ENCODE data around the gene CMTR2.
"Not testable (repeated sequence)": the region's sequence is repeated elsewhere in the genome, so short reads cannot be mapped to it uniquely, and the experiment has no call there.

CMTR2 gene

GRCh38 chr16:71288890-71289731 is at the start of gene CMTR2:
Gene CMTR2 (minus strand): TSS chr16:71289402. CDS start chr16:71285920, 3,482 bp downstream.
- DNase-seq = peak; percentile 92 to 95

GRCh38 chr16:71338632-71339031 is 49.4 kb upstream of the CMTR2 start:
- no peak for DNase-seq

GRCh38 chr16:71338193-71338592 is 49.0 kb upstream of the CMTR2 start:
- no peak for DNase-seq

- DNase-seq = no peak
These were observed 48.4 kb upstream of the CMTR2 start for GRCh38 chr16:71337631-71338030.

GRCh38 chr16:71328151-71328550 is 38.9 kb upstream of the CMTR2 start:
- no peak for DNase-seq

GRCh38 chr16:71327720-71328119 is 38.5 kb upstream of the CMTR2 start:
- DNase-seq = no peak

- DNase-seq = no peak
These were observed 30.8 kb upstream of the CMTR2 start for GRCh38 chr16:71319999-71320398.

GRCh38 chr16:71315269-71315668 is 26.1 kb upstream of the CMTR2 start:
- no peak for DNase-seq

- not testable (repeated sequence) for DNase-seq
These were observed 24.4 kb upstream of the CMTR2 start for GRCh38 chr16:71313591-71313990.

- peak; percentile 24 to 29 for DNase-seq
These were observed 22.5 kb upstream of the CMTR2 start for GRCh38 chr16:71311553-71312158.

- DNase-seq = no peak
These were observed 14.7 kb upstream of the CMTR2 start for GRCh38 chr16:71303938-71304337.

GRCh38 chr16:71297341-71297634 is 8.1 kb upstream of the CMTR2 start:
- no peak for DNase-seq

GRCh38 chr16:71296584-71297340 is 7.6 kb upstream of the CMTR2 start:
- no peak for DNase-seq

- no peak for DNase-seq
These were observed 6.7 kb upstream of the CMTR2 start for GRCh38 chr16:71295950-71296349.

GRCh38 chr16:71293919-71294318 is 4.7 kb upstream of the CMTR2 start:
- DNase-seq = no peak

- DNase-seq = not testable (repeated sequence)
These were observed 2.9 kb upstream of the CMTR2 start for GRCh38 chr16:71292095-71292494.

- no peak for DNase-seq
These were observed 495 bp upstream of the CMTR2 start for GRCh38 chr16:71289732-71290062.

GRCh38 chr16:71288570-71288889 is 672 bp downstream of the CMTR2 start:
- no peak for DNase-seq

GRCh38 chr16:71287911-71288310 is 1.3 kb downstream of the CMTR2 start:
- DNase-seq = no peak

GRCh38 chr16:71287454-71287853 is 1.7 kb downstream of the CMTR2 start:
- DNase-seq = no peak

- no peak for DNase-seq
These were observed 5.6 kb downstream of the CMTR2 start for GRCh38 chr16:71283612-71284011.

- DNase-seq = no peak
These were observed 6.3 kb downstream of the CMTR2 start for GRCh38 chr16:71282943-71283342.

GRCh38 chr16:71276589-71277334 is 12.4 kb downstream of the CMTR2 start:
- DNase-seq = no peak

GRCh38 chr16:71273384-71273783 is 15.8 kb downstream of the CMTR2 start:
- DNase-seq = no peak

Data from activated T-cell treated with anti-CD3 and anti-CD28 coated beads, Interleukin-2, amount 50 U/mL, for 48 hours (primary cell).